Measurements from ENCODE around the gene WDR43.

GRCh38 chr2:28926847-28927246 lies 32.4 kb downstream of the WDR43 start:
- TF ChIP-seq, protein P1, sequence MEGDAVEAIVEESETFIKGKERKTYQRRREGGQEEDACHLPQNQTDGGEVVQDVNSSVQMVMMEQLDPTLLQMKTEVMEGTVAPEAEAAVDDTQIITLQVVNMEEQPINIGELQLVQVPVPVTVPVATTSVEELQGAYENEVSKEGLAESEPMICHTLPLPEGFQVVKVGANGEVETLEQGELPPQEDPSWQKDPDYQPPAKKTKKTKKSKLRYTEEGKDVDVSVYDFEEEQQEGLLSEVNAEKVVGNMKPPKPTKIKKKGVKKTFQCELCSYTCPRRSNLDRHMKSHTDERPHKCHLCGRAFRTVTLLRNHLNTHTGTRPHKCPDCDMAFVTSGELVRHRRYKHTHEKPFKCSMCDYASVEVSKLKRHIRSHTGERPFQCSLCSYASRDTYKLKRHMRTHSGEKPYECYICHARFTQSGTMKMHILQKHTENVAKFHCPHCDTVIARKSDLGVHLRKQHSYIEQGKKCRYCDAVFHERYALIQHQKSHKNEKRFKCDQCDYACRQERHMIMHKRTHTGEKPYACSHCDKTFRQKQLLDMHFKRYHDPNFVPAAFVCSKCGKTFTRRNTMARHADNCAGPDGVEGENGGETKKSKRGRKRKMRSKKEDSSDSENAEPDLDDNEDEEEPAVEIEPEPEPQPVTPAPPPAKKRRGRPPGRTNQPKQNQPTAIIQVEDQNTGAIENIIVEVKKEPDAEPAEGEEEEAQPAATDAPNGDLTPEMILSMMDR (IDR thresholded peaks at IDR 0.05), result no peak
- TF ChIP-seq POLR2A (IDR thresholded peaks at IDR 0.05), result no peak

All from thyroid gland (tissue), 4 donors.